ENCODE data around the gene FIGNL1.

Gene FIGNL1

GRCh38 chr7:50394315-50394714, 55.8 kb downstream of the FIGNL1 start:
- Histone ChIP-seq H3K9me3 (ENCODE audit: low read length) (no peaks in the 10 kb centered on the region), H3K27ac (ENCODE audit: low read depth, low read length) (no peak overlapping the region), H3K27me3 (ENCODE audit: control insufficient read depth in 1 of 2, insufficient read depth in 2 of 2, low read length in 2 of 2) (no peaks in the 10 kb centered on the region), H3K36me3 (ENCODE audit: insufficient read depth, low read length) (no peaks in the 10 kb centered on the region), H3K9ac (ENCODE audit: low read length) (no peak overlapping the region), H3K4me3 (ENCODE audit: low read depth in 1 of 2, low read length in 2 of 2) (no peak overlapping the region), H3K4me1 (ENCODE audit: insufficient read depth, low read length) (no peaks in the 10 kb centered on the region)
